Measurements from ENCODE around the gene MAD1L1. TPM values are rescaled to one million over a fixed set of nuclear protein-coding genes. Genes with fewer than 3 reads are reported as not detected.
A peak's percentile ranks its signal among the peaks of the same experiment; 100 is the strongest.
"Not testable (repeated sequence)": the region's sequence is repeated elsewhere in the genome, so short reads cannot be mapped to it uniquely, and the experiment has no call there.

Gene MAD1L1
- total and polyA plus RNA-seq, 8 donors, result 12.8 to 469 (median 27.3) TPM

- H3K27ac ChIP-seq, result no peak overlapping the region
- peaks cover 0 to 26% (median 20%) of the 10 kb centered on the region in 4 donors for H3K36me3 ChIP-seq
- H3K4me1 ChIP-seq, result peaks cover 0 to 9% (median 2%) of the 10 kb centered on the region in 4 donors
- H3K4me3 ChIP-seq, result no peak overlapping the region
- DNase-seq, result no peak
- intact Hi-C loops (cut with DNase I; ENCODE audit: low total_unique reads), result no loop called here
- H3K9me3 ChIP-seq, result no peaks in the 10 kb centered on the region
- TF ChIP-seq POLR2A (IDR thresholded peaks at IDR 0.05) (no peak), POLR2AphosphoS5 (IDR thresholded peaks at IDR 0.05) (no peak), CTCF (IDR thresholded peaks at IDR 0.05) (no peak), EP300 (IDR thresholded peaks at IDR 0.05) (no peak)
- 81 to 91% (median 89%) methylated on average over 11 to 27 of the region's 27 CpGs for WGBS, 5 donors
- H3K27me3 ChIP-seq, result no peaks in the 10 kb centered on the region
These were observed 299.5 kb downstream of the MAD1L1 start for GRCh38 chr7:1933066-1933750.

- no peak for TF ChIP-seq POLR2AphosphoS5 (IDR thresholded peaks at IDR 0.05)
- TF ChIP-seq POLR2A (IDR thresholded peaks at IDR 0.05), result no peak
- TF ChIP-seq EP300 (IDR thresholded peaks at IDR 0.05), result no peak
- no peak for TF ChIP-seq CTCF (IDR thresholded peaks at IDR 0.05)
- no peak for DNase-seq
- H3K36me3 ChIP-seq, result peaks cover 0 to 26% (median 20%) of the 10 kb centered on the region in 4 donors
- H3K27me3 ChIP-seq, result no peaks in the 10 kb centered on the region
- no peak overlapping the region for H3K27ac ChIP-seq
- 91 to 97% (median 95%) methylated on average over 9 of the region's 9 CpGs for WGBS, 5 donors
- no peak overlapping the region for H3K4me3 ChIP-seq
- intact Hi-C loops (cut with DNase I; ENCODE audit: low total_unique reads), result no loop called here
- peaks cover 0 to 20% (median 10%) of the 10 kb centered on the region in 4 donors for H3K4me1 ChIP-seq
- H3K9me3 ChIP-seq, result no peaks in the 10 kb centered on the region
These were observed 300.8 kb downstream of the MAD1L1 start for GRCh38 chr7:1931951-1932270.

- H3K4me3 ChIP-seq, result no peak overlapping the region
- no peak for TF ChIP-seq CTCF (IDR thresholded peaks at IDR 0.05)
- no peak for TF ChIP-seq POLR2AphosphoS5 (IDR thresholded peaks at IDR 0.05)
- no peak for TF ChIP-seq EP300 (IDR thresholded peaks at IDR 0.05)
- TF ChIP-seq POLR2A (IDR thresholded peaks at IDR 0.05), result no peak
- 73 to 89% (median 87%) methylated on average over 22 of the region's 22 CpGs for WGBS, 5 donors
- H3K4me1 ChIP-seq, result peaks cover 0 to 25% (median 13%) of the 10 kb centered on the region in 4 donors
- H3K27ac ChIP-seq, result no peak overlapping the region
- intact Hi-C loops (cut with DNase I; ENCODE audit: low total_unique reads), result no loop called here
- H3K36me3 ChIP-seq, result peaks cover 0 to 23% (median 18%) of the 10 kb centered on the region in 4 donors
- no peaks in the 10 kb centered on the region for H3K9me3 ChIP-seq
- no peaks in the 10 kb centered on the region for H3K27me3 ChIP-seq
- DNase-seq, result peak in 1 of 2 donors; percentile 64
These were observed 301.3 kb downstream of the MAD1L1 start for GRCh38 chr7:1931256-1931950.

GRCh38 chr7:1930381-1931065 is 302.2 kb downstream of the MAD1L1 start:
- H3K9me3 ChIP-seq, result no peaks in the 10 kb centered on the region
- H3K36me3 ChIP-seq, result peaks cover 0 to 14% (median 9%) of the 10 kb centered on the region in 4 donors
- intact Hi-C loops (cut with DNase I; ENCODE audit: low total_unique reads), result no loop called here
- WGBS, 5 donors, result 88 to 98% (median 91%) methylated on average over 16 to 34 of the region's 36 CpGs
- H3K27ac ChIP-seq, result no peak overlapping the region
- DNase-seq, result no peak
- H3K4me1 ChIP-seq, result peaks cover 0 to 28% (median 13%) of the 10 kb centered on the region in 4 donors
- H3K4me3 ChIP-seq, result no peak overlapping the region
- no peak for TF ChIP-seq POLR2A (IDR thresholded peaks at IDR 0.05)
- TF ChIP-seq EP300 (IDR thresholded peaks at IDR 0.05), result no peak
- no peak for TF ChIP-seq POLR2AphosphoS5 (IDR thresholded peaks at IDR 0.05)
- no peak for TF ChIP-seq CTCF (IDR thresholded peaks at IDR 0.05)
- no peaks in the 10 kb centered on the region for H3K27me3 ChIP-seq

- Histone ChIP-seq H3K4me1 (peaks cover 0 to 28% (median 13%) of the 10 kb centered on the region in 4 donors), H3K36me3 (peaks cover 0 to 11% (median 4%) of the 10 kb centered on the region in 4 donors), H3K27ac (peak overlapping the region; percentile 64 to 76 (median 71))
- H3K27me3 ChIP-seq; H3K9me3 ChIP-seq; intact Hi-C loops (cut with DNase I; ENCODE audit: low total_unique reads); DNase-seq; H3K4me3 ChIP-seq: not testable (repeated sequence)
- WGBS, 5 donors, result 85 to 94% (median 90%) methylated on average over 23 to 27 of the region's 29 CpGs
These were observed 303.3 kb downstream of the MAD1L1 start for GRCh38 chr7:1929349-1929925.
